NCI-H510A treated with DMSO at 0.1 percent for 48 hours (cell line): Measurements from ENCODE around the gene STAP1.
"Not testable (repeated sequence)": the region's sequence is repeated elsewhere in the genome, so short reads cannot be mapped to it uniquely, and the experiment has no call there.

Source experiments
- DNase-seq: peaks from one replicate; lab custom pipeline; 2025; lab: John Stamatoyannopoulos, UW

The STAP1 gene

GRCh38 chr4:67558493-67558892 is at the start of gene STAP1:
TSS of gene STAP1 (plus strand) at chr4:67558727. CDS start at chr4:67558810, 83 bp downstream.
- no peak for DNase-seq

- DNase-seq, result no peak
Measured at GRCh38 chr4:67512501-67512900, 46.0 kb upstream of the STAP1 start.

- DNase-seq, result no peak
Measured at GRCh38 chr4:67520141-67520540, 38.4 kb upstream of the STAP1 start.

- DNase-seq, result no peak
Measured at GRCh38 chr4:67521506-67521905, 37.0 kb upstream of the STAP1 start.

- no peak for DNase-seq
Measured at GRCh38 chr4:67522230-67522629, 36.3 kb upstream of the STAP1 start.

- DNase-seq, result no peak
Measured at GRCh38 chr4:67522851-67523671, 35.5 kb upstream of the STAP1 start.

- not testable (repeated sequence) for DNase-seq
Measured at GRCh38 chr4:67524140-67524539, 34.4 kb upstream of the STAP1 start.

- DNase-seq, result peak; percentile 31
Measured at GRCh38 chr4:67531379-67531962, 27.1 kb upstream of the STAP1 start.

GRCh38 chr4:67532397-67532796 is 26.1 kb upstream of the STAP1 start:
- not testable (repeated sequence) for DNase-seq

- no peak for DNase-seq
Measured at GRCh38 chr4:67533112-67533511, 25.4 kb upstream of the STAP1 start.

- no peak for DNase-seq
Measured at GRCh38 chr4:67535280-67535840, 23.2 kb upstream of the STAP1 start.

GRCh38 chr4:67539830-67540229 is 18.7 kb upstream of the STAP1 start:
- DNase-seq, result no peak

GRCh38 chr4:67542076-67542475 is 16.5 kb upstream of the STAP1 start:
- DNase-seq, result no peak

- DNase-seq, result peak; percentile 96
Measured at GRCh38 chr4:67545199-67546003, 13.1 kb upstream of the STAP1 start, which contains the start of gene CENPC. TSS of gene CENPC (minus strand) at chr4:67545503. CDS start at chr4:67545355, 148 bp downstream.

GRCh38 chr4:67546004-67546356 is 12.5 kb upstream of the STAP1 start:
- DNase-seq, result peak; percentile 81

GRCh38 chr4:67546971-67547370 is 11.6 kb upstream of the STAP1 start:
- DNase-seq, result no peak

- DNase-seq, result peak; percentile 80
Measured at GRCh38 chr4:67549123-67549522, 9.4 kb upstream of the STAP1 start.

GRCh38 chr4:67550451-67550850 is 8.1 kb upstream of the STAP1 start:
- no peak for DNase-seq

GRCh38 chr4:67550857-67551256 is 7.7 kb upstream of the STAP1 start:
- DNase-seq, result no peak

GRCh38 chr4:67552146-67552792 is 6.3 kb upstream of the STAP1 start:
- not testable (repeated sequence) for DNase-seq

GRCh38 chr4:67554096-67554495 is 4.4 kb upstream of the STAP1 start:
- DNase-seq, result no peak

GRCh38 chr4:67555447-67555846 is 3.1 kb upstream of the STAP1 start:
- DNase-seq, result no peak
